CD14-positive monocyte (primary cell): ENCODE data around the gene OXNAD1. TPM values are rescaled to one million over a fixed set of nuclear protein-coding genes. Genes with fewer than 3 reads are reported as not detected.

Experiments
- DNase-seq, 3 donors: peaks; one replicate each; pipeline ENCODE4 v3.0.0-alpha.2; 2011 to 2022
- H2AFZ ChIP-seq: 2 replicates; pipeline ENCODE4 v1.6.0; 2012; ENCODE audit warnings: mild to moderate bottlenecking, low read depth, low read length, inconsistent platforms; ENCODE audit not compliant: insufficient read depth, poor library complexity, severe bottlenecking
- H3K27ac ChIP-seq, 2 donors: 1 replicate in 1 of 2; 2 replicates in 1 of 2; pipeline ENCODE4 v1.5.1; 2012 to 2013; ENCODE audit warnings: low read length in 2 of 2, control low read depth in 1 of 2, inconsistent platforms in 1 of 2, low read depth in 1 of 2, mild to moderate bottlenecking in 1 of 2
- H3K27me3 ChIP-seq, 2 donors: one replicate each; pipeline versions ENCODE4 v1.6.0 to v1.6.1; 2011 to 2013; ENCODE audit warnings: low read length in 2 of 2; ENCODE audit not compliant: control insufficient read depth in 2 of 2, insufficient read depth in 2 of 2
- H3K36me3 ChIP-seq, 2 donors: replicated peaks in 1 of 2; 1 replicate in 1 of 2; 2 replicates in 1 of 2; pipeline versions ENCODE4 v1.5.1 to v1.6.1; 2012 to 2013; ENCODE audit warnings: low read length in 2 of 2, control low read depth in 1 of 2, inconsistent platforms in 1 of 2, mild to moderate bottlenecking in 1 of 2; ENCODE audit not compliant: insufficient read depth in 2 of 2, control insufficient read depth in 1 of 2
- H3K4me1 ChIP-seq, 2 donors: 1 replicate in 1 of 2; 2 replicates in 1 of 2; pipeline versions ENCODE4 v1.5.1 to v1.6.1; 2012 to 2013; ENCODE audit warnings: low read length in 2 of 2, control low read depth in 1 of 2, inconsistent platforms in 1 of 2, mild to moderate bottlenecking in 1 of 2, moderate library complexity in 1 of 2; ENCODE audit not compliant: insufficient read depth in 2 of 2, control insufficient read depth in 1 of 2
- H3K4me2 ChIP-seq: replicated peaks from 2 replicates; pipeline ENCODE3; 2012; ENCODE audit warnings: low read length, moderate library complexity, mild to moderate bottlenecking; ENCODE audit not compliant: poor library complexity, severe bottlenecking; ENCODE audit errors: extremely low read depth
- H3K4me3 ChIP-seq, 3 experiments: fragments of 200-600 bp in 1 of 3; sonication (generic) in 1 of 3; replicated peaks in 1 of 3; 1 replicate in 2 of 3; 2 replicates in 1 of 3; pipeline ENCODE4 v1.5.1; 2011 to 2013; ENCODE audit warnings: low read length in 3 of 3, mild to moderate bottlenecking in 3 of 3, control low read depth in 2 of 3, low read depth in 2 of 3, inconsistent platforms in 1 of 3, moderate library complexity in 1 of 3
- H3K79me2 ChIP-seq: 2 replicates; pipeline ENCODE4 v1.6.0; 2012; ENCODE audit warnings: mild to moderate bottlenecking, control low read depth, inconsistent platforms, low read length, moderate library complexity; ENCODE audit not compliant: insufficient read depth
- H3K9ac ChIP-seq: 2 replicates; pipeline ENCODE4 v1.6.0; 2017; ENCODE audit warnings: low read length, mild to moderate bottlenecking; ENCODE audit not compliant: insufficient read depth, poor library complexity, severe bottlenecking
- H3K9me3 ChIP-seq, 2 donors: replicated peaks in 1 of 2; 1 replicate in 1 of 2; 2 replicates in 1 of 2; pipeline versions ENCODE4 v1.5.1 to v1.6.1; 2012 to 2013; ENCODE audit warnings: low read length in 2 of 2, control low read depth in 1 of 2; ENCODE audit not compliant: control insufficient read depth in 1 of 2, insufficient read depth in 1 of 2
- H4K20me1 ChIP-seq: 2 replicates; pipeline ENCODE4 v1.6.0; 2012; ENCODE audit warnings: mild to moderate bottlenecking, low read length, control low read depth, moderate library complexity; ENCODE audit not compliant: insufficient read depth
- H3K27ac Mint-ChIP-seq, 7 donors: one replicate each; pipeline ENCODE4 v1.8.0; 2020; ENCODE audit warnings: mild to moderate bottlenecking in 7 of 7, mixed read lengths in 7 of 7, moderate library complexity in 6 of 7, inconsistent platforms in 2 of 7
- H3K27me3 Mint-ChIP-seq, 3 donors: one replicate each; pipeline ENCODE4 v1.8.0; 2021 to 2022; ENCODE audit warnings: low read depth in 3 of 3, mild to moderate bottlenecking in 3 of 3, mixed read lengths in 3 of 3, moderate library complexity in 3 of 3, inconsistent platforms in 1 of 3
- H3K36me3 Mint-ChIP-seq, 2 donors: one replicate each; pipeline ENCODE4 v1.8.0; 2020; ENCODE audit warnings: mixed read lengths in 2 of 2, inconsistent platforms in 1 of 2, mild to moderate bottlenecking in 1 of 2
- H3K4me1 Mint-ChIP-seq: one replicate; pipeline ENCODE4 v1.8.0; 2020; ENCODE audit warnings: mild to moderate bottlenecking, mixed read lengths
- H3K4me3 Mint-ChIP-seq, 2 donors: one replicate each; pipeline ENCODE4 v1.8.0; 2020; ENCODE audit warnings: mild to moderate bottlenecking in 2 of 2, mixed read lengths in 2 of 2, moderate library complexity in 1 of 2
- H3K9me3 Mint-ChIP-seq, 7 donors: one replicate each; pipeline ENCODE4 v1.8.0; 2020 to 2022; ENCODE audit warnings: mixed read lengths in 7 of 7, mild to moderate bottlenecking in 6 of 7, moderate library complexity in 6 of 7, inconsistent platforms in 2 of 7
- CTCF ChIP-seq: fragments of 200-600 bp; IDR thresholded peaks from one replicate; pipeline ENCODE4 v1.8.0; 2022; ENCODE audit warnings: antibody characterized with exemption, mild to moderate bottlenecking
- WGBS: methylation state at CpG from one replicate; pipeline ENCODE4 v1.1.5; 2013; ENCODE audit warnings: missing lambda C conversion rate; ENCODE audit not compliant: insufficient coverage; 5-methylcytosine and 5-hydroxymethylcytosine counted together
- intact Hi-C, 2 donors: fragments of 100-400 bp; cut with micrococcal nuclease; formaldehyde crosslinking; loops; one replicate each; pipeline versions ENCODE4 v1.15.0 to v1.15.1; 2023
- polyA plus RNA-seq, 3 donors: library from polyadenylated mRNA; depleted of rRNA in 1 of 3; unstranded in 2 of 3; stranded (reverse) in 1 of 3; fragments of 300-500 nt in 2 of 3; fragments of >200 nt in 1 of 3; fragmentation: Illumina TruSeq in 2 of 3; gene quantifications; 1 replicate in 2 of 3; 2 replicates in 1 of 3; pipeline ENCODE4 v1.2.3, GENCODE V29; 2012 to 2021

Gene OXNAD1
- polyA plus RNA-seq, 3 donors = 3.7 to 5.1 (median 4.4) TPM

- H3K4me1 Mint-ChIP-seq = peaks cover 15% of the 10 kb centered on the region
- intact Hi-C loops = no loop called here
- Histone ChIP-seq H2AFZ (no peak overlapping the region), H3K9ac (no peak overlapping the region), H3K9me3 (no peaks in the 10 kb centered on the region), H3K4me2 (no peak overlapping the region), H3K4me1 (no peaks in the 10 kb centered on the region), H3K79me2 (no peaks in the 10 kb centered on the region), H3K27me3 (no peaks in the 10 kb centered on the region), H3K4me3 (no peak overlapping the region), H3K27ac (no peak overlapping the region), H3K36me3 (peaks cover 12 to 59% of the 10 kb centered on the region in 2 donors), H4K20me1 (no peaks in the 10 kb centered on the region)
- H3K27ac Mint-ChIP-seq = peak overlapping the region in 1 of 7 donors; percentile 47
- H3K27me3 Mint-ChIP-seq = no peaks in the 10 kb centered on the region
- no peaks in the 10 kb centered on the region for H3K9me3 Mint-ChIP-seq
- no peak overlapping the region for H3K4me3 Mint-ChIP-seq
- no peak for TF ChIP-seq CTCF
- WGBS = 90% methylated on average over 3 of the region's 5 CpGs
- no peak for DNase-seq
- H3K36me3 Mint-ChIP-seq = peaks cover 60 to 65% of the 10 kb centered on the region in 2 donors
These were observed 43.0 kb downstream of the OXNAD1 start for GRCh38 chr3:16307832-16308531.

DNA sequence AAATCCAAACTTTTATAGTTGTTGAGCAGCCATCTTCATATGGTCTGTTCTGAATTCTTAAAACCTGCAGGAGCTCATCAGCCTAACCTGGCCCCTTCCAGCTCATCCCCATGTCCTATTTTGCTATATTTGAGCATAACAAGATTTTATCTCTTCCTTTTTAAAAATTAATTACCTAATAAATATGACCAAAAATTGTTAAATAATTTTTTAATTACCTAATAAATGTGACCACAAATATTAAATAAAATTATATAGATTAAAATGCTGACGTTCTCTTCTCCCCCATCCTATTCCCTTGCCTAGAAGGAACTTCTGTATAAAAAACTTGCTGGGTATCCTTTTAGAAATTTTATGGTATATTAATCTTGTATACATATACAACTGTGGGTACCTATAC is 43.7 kb downstream of the OXNAD1 start:
- Mint-ChIP-seq H3K27ac (no peak overlapping the region), H3K36me3 (peaks cover 60 to 67% of the 10 kb centered on the region in 2 donors), H3K4me3 (no peak overlapping the region)

More for the DNA sequence above, 43.7 kb downstream of the OXNAD1 start:
- Histone ChIP-seq H3K9ac (no peak overlapping the region), H3K9me3 (no peaks in the 10 kb centered on the region), H3K4me1 (no peaks in the 10 kb centered on the region), H3K27me3 (no peaks in the 10 kb centered on the region), H3K27ac (no peak overlapping the region), H4K20me1 (no peaks in the 10 kb centered on the region), H3K4me3 (no peak overlapping the region), H3K4me2 (no peak overlapping the region), H2AFZ (no peak overlapping the region), H3K79me2 (no peaks in the 10 kb centered on the region), H3K36me3 (peaks cover 16 to 61% of the 10 kb centered on the region in 2 donors)
- no peak for DNase-seq
- intact Hi-C loops = no loop called here
- H3K9me3 Mint-ChIP-seq = no peaks in the 10 kb centered on the region
- WGBS = no CpG with 5 or more reads among the region's 1 CpG
- H3K27me3 Mint-ChIP-seq = no peaks in the 10 kb centered on the region
- TF ChIP-seq CTCF = no peak
- peaks cover 15% of the 10 kb centered on the region for H3K4me1 Mint-ChIP-seq
